Testis (tissue), 2 donors: ENCODE results near the gene TDRD1.

ENCODE experiments used
- POLR2A ChIP-seq: fragments of 450-650 bp; IDR thresholded peaks from one replicate; pipeline ENCODE4 v1.6.1; 2017; ENCODE audit warnings: antibody characterized with exemption, mild to moderate bottlenecking, moderate library complexity
- TF ChIP-seq, protein P1 (sequence below), 3 experiments: fragments of 450-650 bp in 2 of 3; fragments of 200-600 bp in 1 of 3; sonication (generic) in 1 of 3; IDR thresholded peaks; one replicate each; pipeline ENCODE4 v1.5.1; 2016 to 2019; ENCODE audit warnings: antibody characterized with exemption in 3 of 3, mild to moderate bottlenecking in 2 of 3, moderate library complexity in 1 of 3

DNA sequence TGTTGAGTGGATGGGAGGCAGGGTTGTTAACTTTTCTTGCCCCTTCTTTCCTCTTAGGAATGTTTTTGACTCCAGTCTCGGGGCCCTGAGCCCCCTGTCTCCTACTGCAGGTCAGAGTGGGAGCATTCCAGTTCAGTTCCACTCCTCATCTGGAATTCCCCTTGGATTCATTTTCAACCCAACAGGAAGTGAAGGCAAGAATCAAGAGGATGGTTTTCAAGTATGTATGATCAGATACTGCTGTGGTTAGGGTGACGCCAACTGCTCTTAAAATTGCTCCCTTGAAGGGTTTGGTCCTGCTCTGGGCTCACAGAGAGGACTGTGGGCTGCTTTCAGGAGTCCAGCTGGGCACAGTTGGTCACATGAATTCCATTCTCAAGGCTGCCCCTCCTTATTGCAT lies 81.9 kb downstream of the TDRD1 start:
- TF ChIP-seq, protein P1, sequence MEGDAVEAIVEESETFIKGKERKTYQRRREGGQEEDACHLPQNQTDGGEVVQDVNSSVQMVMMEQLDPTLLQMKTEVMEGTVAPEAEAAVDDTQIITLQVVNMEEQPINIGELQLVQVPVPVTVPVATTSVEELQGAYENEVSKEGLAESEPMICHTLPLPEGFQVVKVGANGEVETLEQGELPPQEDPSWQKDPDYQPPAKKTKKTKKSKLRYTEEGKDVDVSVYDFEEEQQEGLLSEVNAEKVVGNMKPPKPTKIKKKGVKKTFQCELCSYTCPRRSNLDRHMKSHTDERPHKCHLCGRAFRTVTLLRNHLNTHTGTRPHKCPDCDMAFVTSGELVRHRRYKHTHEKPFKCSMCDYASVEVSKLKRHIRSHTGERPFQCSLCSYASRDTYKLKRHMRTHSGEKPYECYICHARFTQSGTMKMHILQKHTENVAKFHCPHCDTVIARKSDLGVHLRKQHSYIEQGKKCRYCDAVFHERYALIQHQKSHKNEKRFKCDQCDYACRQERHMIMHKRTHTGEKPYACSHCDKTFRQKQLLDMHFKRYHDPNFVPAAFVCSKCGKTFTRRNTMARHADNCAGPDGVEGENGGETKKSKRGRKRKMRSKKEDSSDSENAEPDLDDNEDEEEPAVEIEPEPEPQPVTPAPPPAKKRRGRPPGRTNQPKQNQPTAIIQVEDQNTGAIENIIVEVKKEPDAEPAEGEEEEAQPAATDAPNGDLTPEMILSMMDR (IDR thresholded peaks at IDR 0.05) = no peak
- no peak for TF ChIP-seq POLR2A
